B cell (primary cell): ENCODE results near the gene GRIK5. TPM values are rescaled to one million over a fixed set of nuclear protein-coding genes. Genes with fewer than 3 reads are reported as not detected.

ENCODE experiments used
- ATAC-seq: fragments of 200-7000 bp; cut with Tn5 transposase; one replicate; pipeline ENCODE4 v1.10.0; 2021; ENCODE audit warnings: low read depth, mild to moderate bottlenecking, moderate number of reproducible peaks, moderate library complexity
- CTCF ChIA-PET: fragments of 350-600 bp; sonication (Branson Sonifier 250); formaldehyde crosslinking; loops from one replicate; lab custom pipeline; 2021; ENCODE audit warnings: antibody characterized with exemption, inconsistent platforms; lab: Charles Lee
- POLR2A ChIA-PET: fragments of 350-600 bp; sonication (Branson Sonifier 250); formaldehyde crosslinking; loops from one replicate; lab custom pipeline; 2021; ENCODE audit warnings: antibody characterized with exemption; lab: Charles Lee
- DNase-seq: peaks from one replicate; pipeline ENCODE4 v3.0.0; 2013
- H2AFZ ChIP-seq: 2 replicates; pipeline ENCODE4 v1.6.1; 2012; ENCODE audit warnings: mild to moderate bottlenecking, low read depth, low read length; ENCODE audit not compliant: insufficient read depth, poor library complexity, severe bottlenecking
- H3K27ac ChIP-seq, 2 donors: 1 replicate in 1 of 2; 2 replicates in 1 of 2; pipeline ENCODE4 v1.5.1; 2012 to 2013; ENCODE audit warnings: low read length in 2 of 2, mild to moderate bottlenecking in 2 of 2, moderate library complexity in 1 of 2
- H3K27me3 ChIP-seq, 4 experiments: fragments of 200-600 bp in 1 of 4; sonication (generic) in 1 of 4; replicated peaks in 1 of 4; 1 replicate in 2 of 4; 2 replicates in 2 of 4; pipeline versions ENCODE4 v1.6.1 to v1.7.0; 2013 to 2016; ENCODE audit warnings: low read length in 3 of 4, mild to moderate bottlenecking in 2 of 4, mixed read lengths in 1 of 4, moderate library complexity in 1 of 4; ENCODE audit not compliant: insufficient read depth in 4 of 4, control insufficient read depth in 3 of 4; ENCODE audit errors: control extremely low read depth in 1 of 4
- H3K36me3 ChIP-seq, 2 experiments: replicated peaks in 1 of 2; 1 replicate in 1 of 2; 2 replicates in 1 of 2; pipeline versions ENCODE4 v1.6.1 to v1.7.1; 2013; ENCODE audit warnings: low read length in 1 of 2; ENCODE audit not compliant: insufficient read depth in 2 of 2, control insufficient read depth in 1 of 2; ENCODE audit errors: control extremely low read depth in 1 of 2, extremely low read depth in 1 of 2
- H3K4me1 ChIP-seq, 2 donors: fragments of 200-600 bp in 1 of 2; sonication (generic) in 1 of 2; 1 replicate in 1 of 2; 2 replicates in 1 of 2; pipeline versions ENCODE4 v1.5.1 to v1.6.1; 2013 to 2017; ENCODE audit warnings: low read length in 2 of 2; ENCODE audit not compliant: control insufficient read depth in 2 of 2, insufficient read depth in 2 of 2
- H3K4me2 ChIP-seq: replicated peaks from 2 replicates; pipeline ENCODE3; 2012; ENCODE audit warnings: mild to moderate bottlenecking, low read depth, low read length; ENCODE audit not compliant: poor library complexity, severe bottlenecking
- H3K4me3 ChIP-seq, 5 experiments: fragments of 200-600 bp in 1 of 5; sonication (generic) in 1 of 5; 1 replicate in 3 of 5; 2 replicates in 2 of 5; pipeline versions ENCODE4 v1.5.1 to v1.7.0; 2011 to 2016; ENCODE audit warnings: low read length in 4 of 5, mild to moderate bottlenecking in 4 of 5, low read depth in 2 of 5, control low read depth in 1 of 5, moderate library complexity in 1 of 5; ENCODE audit not compliant: insufficient read depth in 1 of 5; ENCODE audit errors: control extremely low read depth in 1 of 5, extremely low read depth in 1 of 5
- H3K79me2 ChIP-seq: fragments of 200-600 bp; sonication (generic); one replicate; pipeline ENCODE4 v1.6.0; 2016; ENCODE audit warnings: low read length; ENCODE audit not compliant: control insufficient read depth, insufficient read depth
- H3K9ac ChIP-seq: fragments of 200-600 bp; sonication (generic); 2 replicates; pipeline ENCODE4 v1.6.1; 2017; ENCODE audit warnings: mild to moderate bottlenecking, low read length, moderate library complexity
- H3K9me3 ChIP-seq, 3 donors: one replicate each; pipeline versions ENCODE4 v1.6.1 to v1.7.1; 2013; ENCODE audit warnings: low read length in 2 of 3; ENCODE audit not compliant: control insufficient read depth in 2 of 3, insufficient read depth in 1 of 3; ENCODE audit errors: control extremely low read depth in 1 of 3
- H4K20me1 ChIP-seq: 2 replicates; pipeline ENCODE4 v1.6.0; 2012; ENCODE audit warnings: mild to moderate bottlenecking, low read length; ENCODE audit not compliant: insufficient read depth, control insufficient read depth, poor library complexity, severe bottlenecking
- H3K27ac Mint-ChIP-seq: one replicate; pipeline ENCODE4 v1.8.0; 2021; ENCODE audit warnings: mixed read lengths
- H3K27me3 Mint-ChIP-seq: one replicate; pipeline ENCODE4 v1.8.0; 2021; ENCODE audit warnings: mixed read lengths
- H3K4me1 Mint-ChIP-seq: one replicate; pipeline ENCODE4 v1.8.0; 2021; ENCODE audit warnings: mixed read lengths
- H3K4me3 Mint-ChIP-seq: one replicate; pipeline ENCODE4 v1.8.0; 2021; ENCODE audit warnings: mixed read lengths
- H3K9me3 Mint-ChIP-seq: one replicate; pipeline ENCODE4 v1.8.0; 2022; ENCODE audit warnings: mixed read lengths; ENCODE audit not compliant: insufficient read depth
- EZH2 ChIP-seq: IDR thresholded peaks from 2 replicates; pipeline ENCODE4 v1.6.1; 2012; ENCODE audit warnings: borderline replicate concordance, low read depth, mild to moderate bottlenecking, moderate library complexity, low read length; ENCODE audit not compliant: insufficient read depth, poor library complexity, severe bottlenecking
- WGBS: methylation state at CpG from one replicate; pipeline ENCODE4 v1.1.5; 2013; ENCODE audit warnings: missing lambda C conversion rate; ENCODE audit not compliant: insufficient coverage; 5-methylcytosine and 5-hydroxymethylcytosine counted together
- intact Hi-C: fragments of 100-400 bp; cut with micrococcal nuclease; formaldehyde crosslinking; loops from one replicate; pipeline ENCODE4 v1.10.0; 2022
- polyA plus RNA-seq: library from polyadenylated mRNA; depleted of rRNA; stranded (reverse); fragments of >200 nt; gene quantifications from 2 replicates; pipeline ENCODE4 v1.2.3, GENCODE V29; 2012
- total RNA-seq, 2 donors: library from RNA; stranded (reverse); fragments of 120-200 nt in 1 of 2; gene quantifications; 1 replicate in 1 of 2; 2 replicates in 1 of 2; pipeline versions ENCODE4 v1.2.3 to v1.2.4, GENCODE V29; 2013 to 2022
- TF ChIP-seq, protein P1 (sequence below): fragments of 200-600 bp; IDR thresholded peaks from one replicate; pipeline ENCODE4 v1.8.0; 2022; ENCODE audit warnings: antibody characterized with exemption, mild to moderate bottlenecking

GRIK5 gene
- total and polyA plus RNA-seq, 2 donors (not counting 1 experiment from before 2014, with no cell fraction given) = 0.09 to 0.27 TPM

DNA sequence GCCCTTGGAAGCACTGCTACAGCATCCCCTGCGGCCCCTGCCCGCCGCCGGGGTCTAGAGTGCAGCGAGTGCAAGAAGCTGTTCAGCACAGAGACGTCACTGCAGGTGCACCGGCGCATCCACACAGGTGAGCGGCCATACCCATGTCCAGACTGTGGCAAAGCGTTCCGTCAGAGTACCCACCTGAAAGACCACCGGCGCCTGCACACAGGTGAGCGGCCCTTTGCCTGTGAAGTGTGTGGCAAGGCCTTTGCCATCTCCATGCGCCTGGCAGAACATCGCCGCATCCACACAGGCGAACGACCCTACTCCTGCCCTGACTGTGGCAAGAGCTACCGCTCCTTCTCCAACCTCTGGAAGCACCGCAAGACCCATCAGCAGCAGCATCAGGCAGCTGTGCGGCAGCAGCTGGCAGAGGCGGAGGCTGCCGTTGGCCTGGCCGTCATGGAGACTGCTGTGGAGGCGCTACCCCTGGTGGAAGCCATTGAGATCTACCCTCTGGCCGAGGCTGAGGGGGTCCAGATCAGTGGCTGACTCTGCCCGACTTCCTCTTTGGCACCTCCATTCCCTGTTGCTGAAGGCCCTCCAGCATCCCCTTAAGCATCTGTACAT lies 10.9 kb upstream of the GRIK5 start:
- H3K79me2 ChIP-seq = peaks cover 34% of the 10 kb centered on the region
- ATAC-seq (no peak), DNase-seq (no peak)
- H2AFZ ChIP-seq = no peak overlapping the region
- no peaks in the 10 kb centered on the region for H3K27me3 ChIP-seq
- peaks cover 35% of the 10 kb centered on the region for H3K4me1 Mint-ChIP-seq
- no peak overlapping the region for H3K27ac ChIP-seq
- no peaks in the 10 kb centered on the region for H3K27me3 Mint-ChIP-seq
- peaks cover 14 to 17% of the 10 kb centered on the region in 2 donors for H3K4me1 ChIP-seq
- intact Hi-C loops = no loop called here
- 96% methylated on average over 28 of the region's 28 CpGs for WGBS
- H3K27ac Mint-ChIP-seq = no peak overlapping the region
- ChIA-PET POLR2A (no interaction called here), CTCF (interaction anchor here (1.1 to 1.3 kb wide), 2 partner anchors 28 to 105 kb away, joined by 3 read pairs; no protein-coding TSS in a partner anchor)
- H3K4me3 ChIP-seq = no peak overlapping the region
- H3K9me3 ChIP-seq = no peaks in the 10 kb centered on the region
- peaks cover 45% of the 10 kb centered on the region for H4K20me1 ChIP-seq
- TF ChIP-seq EZH2 = no peak
- TF ChIP-seq, protein P1, sequence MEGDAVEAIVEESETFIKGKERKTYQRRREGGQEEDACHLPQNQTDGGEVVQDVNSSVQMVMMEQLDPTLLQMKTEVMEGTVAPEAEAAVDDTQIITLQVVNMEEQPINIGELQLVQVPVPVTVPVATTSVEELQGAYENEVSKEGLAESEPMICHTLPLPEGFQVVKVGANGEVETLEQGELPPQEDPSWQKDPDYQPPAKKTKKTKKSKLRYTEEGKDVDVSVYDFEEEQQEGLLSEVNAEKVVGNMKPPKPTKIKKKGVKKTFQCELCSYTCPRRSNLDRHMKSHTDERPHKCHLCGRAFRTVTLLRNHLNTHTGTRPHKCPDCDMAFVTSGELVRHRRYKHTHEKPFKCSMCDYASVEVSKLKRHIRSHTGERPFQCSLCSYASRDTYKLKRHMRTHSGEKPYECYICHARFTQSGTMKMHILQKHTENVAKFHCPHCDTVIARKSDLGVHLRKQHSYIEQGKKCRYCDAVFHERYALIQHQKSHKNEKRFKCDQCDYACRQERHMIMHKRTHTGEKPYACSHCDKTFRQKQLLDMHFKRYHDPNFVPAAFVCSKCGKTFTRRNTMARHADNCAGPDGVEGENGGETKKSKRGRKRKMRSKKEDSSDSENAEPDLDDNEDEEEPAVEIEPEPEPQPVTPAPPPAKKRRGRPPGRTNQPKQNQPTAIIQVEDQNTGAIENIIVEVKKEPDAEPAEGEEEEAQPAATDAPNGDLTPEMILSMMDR = no peak
- no peaks in the 10 kb centered on the region for H3K9me3 Mint-ChIP-seq
- no peak overlapping the region for H3K9ac ChIP-seq
- peaks cover 4 to 47% of the 10 kb centered on the region in 2 experiments for H3K36me3 ChIP-seq
- H3K4me3 Mint-ChIP-seq = no peak overlapping the region
- no peak overlapping the region for H3K4me2 ChIP-seq
